Thyroid gland (tissue), 4 donors: ENCODE measurements around the gene EID1.

Experiments
- POLR2A ChIP-seq, 2 donors: fragments of 450-650 bp; IDR thresholded peaks; one replicate each; pipeline ENCODE4 v1.6.1; 2017; ENCODE audit warnings: antibody characterized with exemption in 2 of 2, mild to moderate bottlenecking in 2 of 2, moderate library complexity in 1 of 2
- TF ChIP-seq, protein P1 (sequence below), 6 experiments: fragments of 200-600 bp in 3 of 6; fragments of 450-650 bp in 3 of 6; sonication (generic) in 3 of 6; IDR thresholded peaks; one replicate each; pipeline ENCODE4 v1.5.1; 2016 to 2019; ENCODE audit warnings: antibody characterized with exemption in 6 of 6, mild to moderate bottlenecking in 2 of 6, inconsistent platforms in 1 of 6, moderate library complexity in 1 of 6

DNA sequence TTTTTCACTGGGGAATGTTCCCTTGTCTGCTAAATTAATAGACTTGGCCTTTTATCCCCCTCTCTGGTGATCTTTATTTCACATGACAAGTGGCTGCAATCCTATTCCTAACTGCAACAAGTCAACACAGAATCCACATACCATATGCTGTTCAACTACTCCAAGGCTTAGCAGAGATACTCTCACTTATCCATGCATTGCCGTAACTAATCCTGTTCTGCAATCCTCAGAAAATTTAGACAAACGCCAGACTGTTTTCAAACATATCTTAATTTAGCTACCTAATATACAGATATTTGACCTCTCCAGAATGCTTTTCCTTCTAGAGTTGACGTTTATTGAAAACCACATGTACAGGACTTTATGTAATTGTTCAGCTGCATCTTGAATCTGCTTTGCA is 37.9 kb downstream of the EID1 start:
- TF ChIP-seq, protein P1, sequence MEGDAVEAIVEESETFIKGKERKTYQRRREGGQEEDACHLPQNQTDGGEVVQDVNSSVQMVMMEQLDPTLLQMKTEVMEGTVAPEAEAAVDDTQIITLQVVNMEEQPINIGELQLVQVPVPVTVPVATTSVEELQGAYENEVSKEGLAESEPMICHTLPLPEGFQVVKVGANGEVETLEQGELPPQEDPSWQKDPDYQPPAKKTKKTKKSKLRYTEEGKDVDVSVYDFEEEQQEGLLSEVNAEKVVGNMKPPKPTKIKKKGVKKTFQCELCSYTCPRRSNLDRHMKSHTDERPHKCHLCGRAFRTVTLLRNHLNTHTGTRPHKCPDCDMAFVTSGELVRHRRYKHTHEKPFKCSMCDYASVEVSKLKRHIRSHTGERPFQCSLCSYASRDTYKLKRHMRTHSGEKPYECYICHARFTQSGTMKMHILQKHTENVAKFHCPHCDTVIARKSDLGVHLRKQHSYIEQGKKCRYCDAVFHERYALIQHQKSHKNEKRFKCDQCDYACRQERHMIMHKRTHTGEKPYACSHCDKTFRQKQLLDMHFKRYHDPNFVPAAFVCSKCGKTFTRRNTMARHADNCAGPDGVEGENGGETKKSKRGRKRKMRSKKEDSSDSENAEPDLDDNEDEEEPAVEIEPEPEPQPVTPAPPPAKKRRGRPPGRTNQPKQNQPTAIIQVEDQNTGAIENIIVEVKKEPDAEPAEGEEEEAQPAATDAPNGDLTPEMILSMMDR (IDR thresholded peaks at IDR 0.05) = no peak
- TF ChIP-seq POLR2A (IDR thresholded peaks at IDR 0.05) = no peak
